K562 (cell line): Measurements from ENCODE around the gene MAPKAPK2. TPM values are rescaled to one million over a fixed set of nuclear protein-coding genes. Genes with fewer than 3 reads are reported as not detected.

Source experiments
- BRCA1 ChIP-seq, 2 experiments: fragments of 450-650 bp in 1 of 2; sonication (generic) in 1 of 2; formaldehyde crosslinking in 1 of 2; IDR thresholded peaks; 2 replicates each; pipeline versions ENCODE4 v1.5.0 to v1.6.1; 2017 to 2020; ENCODE audit warnings: mild to moderate bottlenecking in 1 of 2, missing genetic modification reagents in 1 of 2
- FOXA1 ChIP-seq: fragments of 450-650 bp; IDR thresholded peaks from 2 replicates; pipeline ENCODE4 v1.6.1; 2016; ENCODE audit warnings: mild to moderate bottlenecking, borderline replicate concordance
- FOXM1 ChIP-seq, 2 experiments: fragments of 450-650 bp in 1 of 2; sonication (generic) in 1 of 2; formaldehyde crosslinking in 1 of 2; IDR thresholded peaks; 2 replicates each; pipeline versions ENCODE4 v1.6.1 to v1.9.0; 2017 to 2022; ENCODE audit warnings: low read depth in 2 of 2, mild to moderate bottlenecking in 2 of 2, missing genetic modification reagents in 1 of 2, moderate library complexity in 1 of 2
- GABPA ChIP-seq: fragments of 200-800 bp; sonication (Bioruptor generic); conservative IDR thresholded peaks from 2 replicates; pipeline ENCODE4 v1.6.1; 2016; ENCODE audit warnings: low read depth, missing genetic modification characterization, missing compliant biosample characterization
- GATA2 ChIP-seq: sonication (generic); formaldehyde crosslinking; IDR thresholded peaks from 2 replicates; pipeline ENCODE4 v1.4.0; 2020; ENCODE audit warnings: mild to moderate bottlenecking, missing genetic modification reagents
- MBD2 ChIP-seq: sonication (generic); IDR thresholded peaks from 2 replicates; pipeline ENCODE4 v1.6.1; 2016; ENCODE audit warnings: low read depth, borderline replicate concordance
- POLR3A ChIP-seq: IDR thresholded peaks from 2 replicates; pipeline ENCODE4 v1.6.1; 2011; ENCODE audit warnings: borderline replicate concordance, mild to moderate bottlenecking, moderate library complexity; ENCODE audit not compliant: insufficient read length, insufficient read depth; ENCODE audit errors: extremely low read depth
- PRPF4 ChIP-seq: fragments of 200-400 bp; formaldehyde crosslinking; IDR thresholded peaks from one replicate; pipeline ENCODE4 v1.6.1; 2017; ENCODE audit warnings: low read length, low read depth, mild to moderate bottlenecking; ENCODE audit not compliant: insufficient read depth, poor library complexity, severe bottlenecking
- RBM39 ChIP-seq: fragments of 200-400 bp; formaldehyde crosslinking; optimal IDR thresholded peaks from 2 replicates; pipeline ENCODE3; 2018; ENCODE audit warnings: low read depth, low read length
- SNIP1 ChIP-seq: fragments of 450-650 bp; IDR thresholded peaks from 2 replicates; pipeline ENCODE4 v1.7.1; 2017; ENCODE audit warnings: low read depth, mild to moderate bottlenecking
- TSHZ1 ChIP-seq: fragments of 250-450 bp; sonication (Bioruptor Pico); IDR thresholded peaks from 2 replicates; pipeline ENCODE4 v1.4.0; 2020; ENCODE audit warnings: mild to moderate bottlenecking, moderate library complexity
- UBTF ChIP-seq, 2 experiments: IDR thresholded peaks; 2 replicates each; pipeline ENCODE4 v1.6.1; 2012; ENCODE audit warnings: improper control_type of control experiment in 2 of 2, low read depth in 2 of 2, low read length in 2 of 2, borderline replicate concordance in 1 of 2
- YY1 ChIP-seq, 3 experiments: IDR thresholded peaks; 2 replicates each; pipeline ENCODE4 v1.6.1; 2011; ENCODE audit warnings: low read length in 2 of 3, mild to moderate bottlenecking in 2 of 3, moderate library complexity in 2 of 3, borderline replicate concordance in 1 of 3, control low read depth in 1 of 3, low read depth in 1 of 3; ENCODE audit not compliant: insufficient read depth in 3 of 3, insufficient replicate concordance in 2 of 3, control insufficient read depth in 1 of 3, insufficient read length in 1 of 3; ENCODE audit errors: extremely low read depth in 1 of 3
- ZNF274 ChIP-seq: IDR thresholded peaks from 2 replicates; pipeline ENCODE4 v1.6.1; 2011; ENCODE audit warnings: low read depth, mild to moderate bottlenecking, low read length, moderate library complexity, borderline replicate concordance
- ZNF436 ChIP-seq: fragments of 250-450, 450-650 bp; sonication (Bioruptor Pico); formaldehyde crosslinking; IDR thresholded peaks from 2 replicates; pipeline ENCODE4 v1.7.0; 2020; ENCODE audit warnings: mild to moderate bottlenecking
- ZNF551 ChIP-seq: fragments of 250-450 bp; sonication (Bioruptor Pico); IDR thresholded peaks from 2 replicates; pipeline ENCODE4 v1.5.0; 2021; ENCODE audit warnings: mild to moderate bottlenecking, moderate library complexity
- ZNF707 ChIP-seq: fragments of 250-450 bp; sonication (Bioruptor Pico); conservative IDR thresholded peaks from 2 replicates; pipeline ENCODE4 v1.8.0; 2022; ENCODE audit warnings: inconsistent platforms, mild to moderate bottlenecking, moderate library complexity
- ZNF766 ChIP-seq: fragments of 200-800 bp; sonication (Bioruptor generic); conservative IDR thresholded peaks from 2 replicates; pipeline ENCODE4 v1.6.1; 2016; ENCODE audit warnings: missing genetic modification characterization, missing compliant biosample characterization
- ZNF77 ChIP-seq: fragments of 250-450 bp; sonication (Bioruptor Pico); IDR thresholded peaks from 2 replicates; pipeline ENCODE4 v1.5.0; 2020
- polyA plus RNA-seq, 8 experiments: library from polyadenylated mRNA; depleted of rRNA in 4 of 8; stranded (reverse) in 5 of 8; unstranded in 3 of 8; fragments of >200 nt; fragmentation: Nextera tagmentation in 2 of 8; fragmentation: Illumina TruSeq in 1 of 8; extraction: Ambion mirVana in 2 of 8; extraction: Trizol in 1 of 8; gene quantifications; 2 replicates each; pipeline versions ENCODE4 v1.2.1 to v1.2.3, GENCODE V29; 2011 to 2014; ENCODE audit warnings: inconsistent platforms in 1 of 8, missing spikeins in 1 of 8
- total RNA-seq, 7 experiments: library from RNA; depleted of rRNA in 6 of 7; stranded (reverse); fragments of >200 nt in 6 of 7; fragmentation: Illumina TruSeq in 2 of 7; extraction: Trizol in 2 of 7; gene quantifications; 2 replicates each; pipeline versions ENCODE4 v1.2.1 to v1.2.3, GENCODE V29; 2011 to 2021; ENCODE audit warnings: low replicate concordance in 1 of 7
- TF ChIP-seq, protein P1 (sequence below): fragments of 450-650 bp; formaldehyde crosslinking; IDR thresholded peaks from 2 replicates; pipeline ENCODE4 v1.4.0; 2022; ENCODE audit warnings: missing genetic modification characterization

Gene MAPKAPK2
- total and polyA plus RNA-seq, 9 of the 15 experiments (the other 6 are each of a cell fraction or from before 2014, with no cell fraction given), result 0.63 to 94.2 (median 52.1) TPM

- TF ChIP-seq YY1 (IDR thresholded peaks at IDR 0.05; ENCODE audit: borderline replicate concordance in 1 of 3, control insufficient read depth in 1 of 3, extremely low read depth in 1 of 3, insufficient read depth in 3 of 3, insufficient read length in 1 of 3, insufficient replicate concordance in 2 of 3, low read depth in 1 of 3, low read length in 2 of 3) (no peak), GATA2 (0 out of 2 replicates have a peak, but pooled peaks have one; percentile 57), ZNF707 (no peak), FOXM1 (IDR thresholded peaks at IDR 0.05; ENCODE audit: low read depth) (no peak), FOXM1 (CRISPR knock-in tag; IDR thresholded peaks at IDR 0.05; ENCODE audit: low read depth) (no peak), FOXA1 (no peak), POLR3A (no peak), UBTF (IDR thresholded peaks at IDR 0.05; ENCODE audit: borderline replicate concordance in 1 of 2, low read depth in 2 of 2, low read length in 2 of 2) (no peak), MBD2 (no peak), GABPA (tag) (no peak), ZNF766 (CRISPR knock-in tag) (peak; percentile 58; the same call in 1 of the 2 replicates), ZNF436 (CRISPR knock-in tag) (no peak), SNIP1 (no peak), TSHZ1 (no peak), RBM39 (no peak), ZNF551 (CRISPR knock-in tag) (no peak), BRCA1 (IDR thresholded peaks at IDR 0.05) (no peak), BRCA1 (CRISPR knock-in tag; IDR thresholded peaks at IDR 0.05) (no peak), PRPF4 (no peak), ZNF77 (no peak), ZNF274 (no peak)
- TF ChIP-seq, protein P1, sequence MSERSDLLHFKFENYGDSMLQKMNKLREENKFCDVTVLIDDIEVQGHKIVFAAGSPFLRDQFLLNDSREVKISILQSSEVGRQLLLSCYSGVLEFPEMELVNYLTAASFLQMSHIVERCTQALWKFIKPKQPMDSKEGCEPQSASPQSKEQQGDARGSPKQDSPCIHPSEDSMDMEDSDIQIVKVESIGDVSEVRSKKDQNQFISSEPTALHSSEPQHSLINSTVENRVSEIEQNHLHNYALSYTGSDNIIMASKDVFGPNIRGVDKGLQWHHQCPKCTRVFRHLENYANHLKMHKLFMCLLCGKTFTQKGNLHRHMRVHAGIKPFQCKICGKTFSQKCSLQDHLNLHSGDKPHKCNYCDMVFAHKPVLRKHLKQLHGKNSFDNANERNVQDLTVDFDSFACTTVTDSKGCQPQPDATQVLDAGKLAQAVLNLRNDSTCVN (CRISPR knock-in tag), result no peak
These were observed 81.6 kb downstream of the MAPKAPK2 start (continued) for GRCh38 chr1:206766251-206766856.
